Testis (tissue), 3 donors: ENCODE measurements around the gene PAPPA2. TPM values are rescaled to one million over a fixed set of nuclear protein-coding genes. Genes with fewer than 3 reads are reported as not detected.

Experiments used
- DNase-seq: peaks from one replicate; pipeline ENCODE4 v3.0.0-alpha.2; 2019
- H3K27ac ChIP-seq, 2 donors: fragments of 200-600 bp; sonication (generic); one replicate each; pipeline ENCODE4 v1.5.1; 2019
- H3K27me3 ChIP-seq: fragments of 200-600 bp; sonication (generic); one replicate; pipeline ENCODE4 v1.5.1; 2019
- H3K36me3 ChIP-seq: fragments of 200-600 bp; sonication (generic); one replicate; pipeline ENCODE4 v1.5.1; 2017; ENCODE audit warnings: low read depth; ENCODE audit errors: missing control alignments
- H3K4me1 ChIP-seq: fragments of 200-600 bp; sonication (generic); one replicate; pipeline ENCODE4 v1.5.1; 2019
- H3K4me3 ChIP-seq, 2 donors: fragments of 200-600 bp; sonication (generic); one replicate each; pipeline ENCODE4 v1.5.1; 2017 to 2019
- H3K9me3 ChIP-seq: fragments of 200-600 bp; sonication (generic); one replicate; pipeline ENCODE4 v1.5.1; 2017
- POLR2A ChIP-seq: fragments of 450-650 bp; IDR thresholded peaks from one replicate; pipeline ENCODE4 v1.6.1; 2017; ENCODE audit warnings: antibody characterized with exemption, mild to moderate bottlenecking, moderate library complexity
- WGBS, 2 donors: methylation state at CpG; one replicate each; pipeline ENCODE4 v1.1.5; 2018; 5-methylcytosine and 5-hydroxymethylcytosine counted together
- intact Hi-C: fragments of 100-400 bp; cut with DNase I; formaldehyde crosslinking; loops from one replicate; pipeline ENCODE4 v1.15.1; 2023; ENCODE audit warnings: low total_unique reads
- polyA plus RNA-seq: library from polyadenylated mRNA; stranded (reverse); fragments of 350-450 nt; fragmentation: Illumina TruSeq; extraction: RNeasy Lipid Tissue Mini Kit (QIAGEN cat#74804); gene quantifications from one replicate; pipeline ENCODE4 v1.2.3, GENCODE V29; 2014; ENCODE audit warnings: low read depth, low replicate concordance; ENCODE audit not compliant: insufficient read depth
- total RNA-seq, 2 donors: library from RNA; depleted of rRNA; stranded (reverse); fragments of >200 nt; gene quantifications; one replicate each; pipeline ENCODE4 v1.2.3, GENCODE V29; 2016
- TF ChIP-seq, protein P1 (sequence below), 3 experiments: fragments of 450-650 bp in 2 of 3; fragments of 200-600 bp in 1 of 3; sonication (generic) in 1 of 3; IDR thresholded peaks; one replicate each; pipeline ENCODE4 v1.5.1; 2016 to 2019; ENCODE audit warnings: antibody characterized with exemption in 3 of 3, mild to moderate bottlenecking in 2 of 3, moderate library complexity in 1 of 3

Gene PAPPA2
- total and polyA plus RNA-seq, 3 donors from 2014 or later, result 0.80 to 2.2 (median 2.2) TPM

DNA sequence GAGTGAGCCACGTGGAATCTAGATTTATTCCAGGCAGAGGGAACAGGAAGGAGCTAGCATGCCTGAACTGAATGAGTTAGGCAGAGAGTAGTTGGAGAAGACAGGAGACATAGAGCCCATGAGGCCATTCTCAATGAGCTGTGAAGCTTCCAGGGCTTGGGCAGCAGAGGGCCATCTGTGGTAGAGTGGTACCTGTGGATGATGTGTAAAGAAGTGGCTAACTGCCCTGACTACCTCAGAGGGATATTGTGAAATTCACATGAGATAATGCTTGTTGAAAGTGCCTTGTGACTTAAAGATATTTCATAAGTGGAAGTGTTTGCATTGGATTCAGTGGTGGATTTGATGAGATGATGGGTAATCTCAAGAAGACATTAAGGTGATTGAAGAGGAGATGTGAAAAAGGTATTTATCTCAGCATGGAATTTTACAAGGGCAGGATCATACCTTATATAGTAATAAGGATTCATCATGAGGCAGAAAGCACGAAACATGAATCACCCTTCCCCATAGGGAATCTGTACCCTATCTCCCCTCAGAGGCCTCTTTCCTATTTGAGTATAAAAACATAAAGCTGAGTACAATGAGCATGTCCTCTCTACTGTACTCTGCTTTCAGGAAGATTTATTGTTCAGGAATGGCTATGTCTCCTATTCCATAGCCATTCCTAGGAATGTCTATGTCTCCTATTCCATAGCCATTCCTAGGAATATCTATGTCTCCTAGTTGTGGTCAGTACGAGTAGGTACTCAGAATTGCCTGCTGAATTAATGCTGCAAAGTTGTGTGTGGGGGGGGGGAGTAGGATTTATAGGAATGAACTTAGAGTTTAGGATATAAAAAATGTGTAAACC, 146.8 kb downstream of the PAPPA2 start:
- H3K9me3 ChIP-seq, result no peaks in the 10 kb centered on the region
- no peaks in the 10 kb centered on the region for H3K36me3 ChIP-seq
- TF ChIP-seq, protein P1, sequence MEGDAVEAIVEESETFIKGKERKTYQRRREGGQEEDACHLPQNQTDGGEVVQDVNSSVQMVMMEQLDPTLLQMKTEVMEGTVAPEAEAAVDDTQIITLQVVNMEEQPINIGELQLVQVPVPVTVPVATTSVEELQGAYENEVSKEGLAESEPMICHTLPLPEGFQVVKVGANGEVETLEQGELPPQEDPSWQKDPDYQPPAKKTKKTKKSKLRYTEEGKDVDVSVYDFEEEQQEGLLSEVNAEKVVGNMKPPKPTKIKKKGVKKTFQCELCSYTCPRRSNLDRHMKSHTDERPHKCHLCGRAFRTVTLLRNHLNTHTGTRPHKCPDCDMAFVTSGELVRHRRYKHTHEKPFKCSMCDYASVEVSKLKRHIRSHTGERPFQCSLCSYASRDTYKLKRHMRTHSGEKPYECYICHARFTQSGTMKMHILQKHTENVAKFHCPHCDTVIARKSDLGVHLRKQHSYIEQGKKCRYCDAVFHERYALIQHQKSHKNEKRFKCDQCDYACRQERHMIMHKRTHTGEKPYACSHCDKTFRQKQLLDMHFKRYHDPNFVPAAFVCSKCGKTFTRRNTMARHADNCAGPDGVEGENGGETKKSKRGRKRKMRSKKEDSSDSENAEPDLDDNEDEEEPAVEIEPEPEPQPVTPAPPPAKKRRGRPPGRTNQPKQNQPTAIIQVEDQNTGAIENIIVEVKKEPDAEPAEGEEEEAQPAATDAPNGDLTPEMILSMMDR (IDR thresholded peaks at IDR 0.05), result no peak
- TF ChIP-seq POLR2A, result no peak
- no peaks in the 10 kb centered on the region for H3K4me1 ChIP-seq
- DNase-seq, result no peak
- no peaks in the 10 kb centered on the region for H3K27me3 ChIP-seq
- no peak overlapping the region for H3K4me3 ChIP-seq
- H3K27ac ChIP-seq, result no peak overlapping the region
- intact Hi-C loops, result no loop called here
- WGBS, 2 donors, result 78% methylated on average over 3 of the region's 3 CpGs

DNA sequence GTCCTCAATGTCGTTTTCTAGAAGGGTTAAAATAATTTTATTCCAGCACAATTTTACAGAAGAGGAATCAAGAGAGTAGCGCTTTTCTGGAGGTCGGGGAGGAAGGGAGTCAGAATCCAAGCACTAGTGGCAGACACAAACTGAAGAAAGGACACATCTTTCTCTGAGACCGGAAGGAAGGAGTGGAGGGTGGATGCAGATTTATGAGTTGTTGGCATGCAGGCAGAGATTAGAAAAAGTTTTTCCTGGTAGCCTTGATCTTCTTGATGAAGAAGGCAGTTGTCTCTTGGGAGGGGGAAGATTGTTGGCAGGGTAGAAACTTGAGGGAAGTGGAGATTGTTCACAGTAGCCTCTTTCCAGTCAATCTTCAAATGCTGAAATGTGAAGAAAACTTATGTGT, 149.8 kb downstream of the PAPPA2 start:
- Histone ChIP-seq H3K4me1 (no peaks in the 10 kb centered on the region), H3K36me3 (no peaks in the 10 kb centered on the region), H3K4me3 (no peak overlapping the region), H3K9me3 (no peaks in the 10 kb centered on the region), H3K27ac (no peak overlapping the region), H3K27me3 (no peaks in the 10 kb centered on the region)
- DNase-seq, result no peak
- 35 to 56% methylated on average over 4 of the region's 4 CpGs for WGBS, 2 donors
- intact Hi-C loops, result no loop called here
- no peak for TF ChIP-seq POLR2A
- TF ChIP-seq, protein P1 (IDR thresholded peaks at IDR 0.05), result no peak

GRCh38 chr1:176617881-176618280, 154.9 kb downstream of the PAPPA2 start:
- intact Hi-C loops, result no loop called here
- no peaks in the 10 kb centered on the region for H3K36me3 ChIP-seq
- no peak overlapping the region for H3K4me3 ChIP-seq
- no peak overlapping the region for H3K27ac ChIP-seq
- no peak for DNase-seq
- TF ChIP-seq, protein P1 (IDR thresholded peaks at IDR 0.05), result no peak
- TF ChIP-seq POLR2A, result no peak
- H3K27me3 ChIP-seq, result no peaks in the 10 kb centered on the region
- H3K9me3 ChIP-seq, result no peaks in the 10 kb centered on the region
- no peaks in the 10 kb centered on the region for H3K4me1 ChIP-seq

DNA sequence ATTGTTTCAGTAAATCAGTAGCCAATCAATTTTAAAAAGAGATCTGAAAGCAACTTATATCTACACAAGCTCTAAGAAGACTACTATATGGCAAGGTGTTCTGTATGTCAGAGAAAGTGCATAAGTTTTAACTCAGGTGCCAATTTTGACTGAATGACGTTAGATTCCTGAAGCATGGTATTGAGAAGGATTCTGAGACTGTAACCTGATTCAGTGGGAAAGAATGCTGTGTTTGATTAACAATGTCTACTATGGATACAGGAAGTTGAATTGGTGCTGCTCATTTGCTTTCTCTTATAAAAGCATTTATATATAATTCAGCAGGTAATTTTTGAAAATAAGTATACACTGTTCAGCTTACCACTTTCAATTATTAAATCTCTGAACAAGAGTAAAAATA, 156.3 kb downstream of the PAPPA2 start:
- DNase-seq, result no peak
- Histone ChIP-seq H3K4me3 (no peak overlapping the region), H3K27me3 (no peaks in the 10 kb centered on the region), H3K4me1 (no peaks in the 10 kb centered on the region), H3K9me3 (no peaks in the 10 kb centered on the region), H3K36me3 (no peaks in the 10 kb centered on the region), H3K27ac (no peak overlapping the region)
- intact Hi-C loops, result no loop called here
- WGBS, 2 donors, result 78 to 81% methylated on average over 1 of the region's 1 CpG
- TF ChIP-seq, protein P1 (IDR thresholded peaks at IDR 0.05), result no peak
- no peak for TF ChIP-seq POLR2A

DNA sequence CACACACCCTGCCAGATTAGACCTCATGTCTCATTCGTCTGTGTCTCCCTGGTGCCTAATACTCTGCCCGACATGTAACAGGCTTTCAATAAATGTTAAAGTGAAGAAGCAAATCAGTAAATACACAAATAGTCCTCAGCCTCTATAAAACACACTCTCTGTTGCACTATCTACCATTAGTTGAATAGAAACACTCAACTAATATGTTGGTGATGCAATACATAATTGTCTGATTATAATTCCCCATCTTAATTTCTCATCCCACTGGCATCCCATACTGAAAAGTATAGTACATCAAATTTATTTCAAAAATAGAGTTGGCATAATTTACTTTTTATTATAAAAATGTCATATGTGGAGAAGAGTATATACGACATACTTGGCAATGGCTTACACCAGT, 162.4 kb downstream of the PAPPA2 start:
- no peaks in the 10 kb centered on the region for H3K27me3 ChIP-seq
- no peaks in the 10 kb centered on the region for H3K4me1 ChIP-seq
- intact Hi-C loops, result no loop called here
- TF ChIP-seq POLR2A, result no peak
- TF ChIP-seq, protein P1 (IDR thresholded peaks at IDR 0.05), result no peak
- WGBS, 2 donors, result 80 to 94% methylated on average over 3 of the region's 3 CpGs
- no peak for DNase-seq
- H3K27ac ChIP-seq, result no peak overlapping the region
- H3K4me3 ChIP-seq, result no peak overlapping the region
- H3K36me3 ChIP-seq, result no peaks in the 10 kb centered on the region
- H3K9me3 ChIP-seq, result no peaks in the 10 kb centered on the region
